Thymus (tissue), 11 donors: ENCODE results near the gene ST3GAL3. TPM values are rescaled to one million over a fixed set of nuclear protein-coding genes. Genes with fewer than 3 reads are reported as not detected.
A peak's percentile ranks its signal among the peaks of the same experiment; 100 is the strongest.
"Not testable (repeated sequence)": the region's sequence is repeated elsewhere in the genome, so short reads cannot be mapped to it uniquely, and the experiment has no call there.

Experiments
- DNase-seq, 9 donors: peaks; one replicate each; pipeline ENCODE4 v3.0.0-alpha.2; 2013; ENCODE audit warnings: low spot score in 9 of 9, low read depth in 6 of 9, missing footprints in 1 of 9
- H3K27ac ChIP-seq, 2 donors: one replicate each; pipeline ENCODE4 v1.5.1; 2013; ENCODE audit warnings: control low read depth in 1 of 2, low read depth in 1 of 2, low read length in 1 of 2, mild to moderate bottlenecking in 1 of 2, moderate library complexity in 1 of 2
- H3K27me3 ChIP-seq, 2 donors: one replicate each; pipeline ENCODE4 v1.5.1; 2013; ENCODE audit warnings: low read length in 1 of 2; ENCODE audit not compliant: control insufficient read depth in 2 of 2, insufficient read depth in 1 of 2
- H3K36me3 ChIP-seq, 2 donors: one replicate each; pipeline ENCODE4 v1.5.1; 2013; ENCODE audit warnings: low read length in 1 of 2, mild to moderate bottlenecking in 1 of 2, moderate library complexity in 1 of 2; ENCODE audit not compliant: control insufficient read depth in 2 of 2, insufficient read depth in 2 of 2
- H3K4me1 ChIP-seq, 2 donors: one replicate each; pipeline ENCODE4 v1.5.1; 2013; ENCODE audit warnings: low read length in 2 of 2; ENCODE audit not compliant: control insufficient read depth in 2 of 2, insufficient read depth in 2 of 2
- H3K4me3 ChIP-seq, 2 donors: one replicate each; pipeline ENCODE4 v1.5.1; 2013; ENCODE audit warnings: low read length in 2 of 2, control low read depth in 1 of 2, mild to moderate bottlenecking in 1 of 2
- H3K9me3 ChIP-seq, 2 donors: one replicate each; pipeline ENCODE4 v1.5.1; 2013; ENCODE audit warnings: low read length in 1 of 2, mild to moderate bottlenecking in 1 of 2; ENCODE audit not compliant: control insufficient read depth in 2 of 2, insufficient read depth in 1 of 2
- WGBS: extraction: QIAGEN DNeasy Blood & Tissue Kit; methylation state at CpG from one replicate; pipeline ENCODE4 v1.1.7; 2013; 5-methylcytosine and 5-hydroxymethylcytosine counted together
- polyA plus RNA-seq: library from polyadenylated mRNA; stranded (reverse); fragments of 200-250 nt; gene quantifications from one replicate; pipeline ENCODE4 v1.2.3, GENCODE V29; 2013
- total RNA-seq: library from RNA; stranded (reverse); fragments of 120-200 nt; gene quantifications from one replicate; pipeline ENCODE4 v1.2.4, GENCODE V29; 2013
- donor health status: healthy.

The ST3GAL3 gene
- total and polyA plus RNA-seq, 2 donors, result 5.4 to 10.1 TPM

DNA sequence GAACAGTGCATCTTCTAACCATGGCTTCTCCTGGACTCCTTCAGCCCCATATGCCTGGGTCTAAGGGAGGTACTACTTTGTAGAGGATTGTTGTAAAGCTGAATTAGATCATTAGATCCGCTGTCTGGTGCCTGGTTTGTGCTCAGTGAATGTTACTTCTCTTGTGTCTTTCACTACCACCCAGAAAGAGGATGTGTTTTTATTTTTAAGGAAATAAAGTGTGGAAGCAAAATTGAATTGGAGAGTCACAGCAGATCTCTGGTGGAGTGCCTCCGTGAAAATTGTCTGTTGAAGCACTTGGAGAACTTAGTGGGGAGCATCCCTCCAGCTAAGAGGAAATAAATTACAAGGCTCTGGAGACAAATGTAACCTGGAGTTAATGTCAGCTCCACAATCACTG, 124.5 kb downstream of the ST3GAL3 start:
- 94% methylated on average over 2 of the region's 2 CpGs for WGBS
- Histone ChIP-seq H3K4me1 (peaks cover 35 to 48% of the 10 kb centered on the region in 2 donors), H3K9me3 (no peaks in the 10 kb centered on the region), H3K4me3 (no peak overlapping the region), H3K27me3 (no peaks in the 10 kb centered on the region), H3K27ac (peak overlapping the region in 1 of 2 donors; percentile 43), H3K36me3 (no peaks in the 10 kb centered on the region)
- peak in 1 of 9 donors; percentile 16 for DNase-seq

GRCh38 chr1:43832255-43832654, 124.9 kb downstream of the ST3GAL3 start:
- DNase-seq, result peak in 4 of 9 donors; percentile 16 to 57 (median 34)
- no peak overlapping the region for H3K4me3 ChIP-seq

GRCh38 chr1:43832998-43833397, 125.7 kb downstream of the ST3GAL3 start:
- WGBS, result 98% methylated on average over 1 of the region's 1 CpG
- Histone ChIP-seq H3K4me3 (no peak overlapping the region), H3K36me3 (no peaks in the 10 kb centered on the region), H3K4me1 (peaks cover 37 to 48% of the 10 kb centered on the region in 2 donors), H3K9me3 (no peaks in the 10 kb centered on the region), H3K27ac (no peak overlapping the region), H3K27me3 (no peaks in the 10 kb centered on the region)
- DNase-seq, result no peak

More at GRCh38 chr1:43832255-43832654, 124.9 kb downstream of the ST3GAL3 start:
- H3K27me3 ChIP-seq, result no peaks in the 10 kb centered on the region
- H3K27ac ChIP-seq, result no peak overlapping the region
- 24% methylated on average over 3 of the region's 3 CpGs for WGBS
- H3K4me1 ChIP-seq, result peaks cover 37 to 48% of the 10 kb centered on the region in 2 donors
- H3K36me3 ChIP-seq, result no peaks in the 10 kb centered on the region
- no peaks in the 10 kb centered on the region for H3K9me3 ChIP-seq

DNA sequence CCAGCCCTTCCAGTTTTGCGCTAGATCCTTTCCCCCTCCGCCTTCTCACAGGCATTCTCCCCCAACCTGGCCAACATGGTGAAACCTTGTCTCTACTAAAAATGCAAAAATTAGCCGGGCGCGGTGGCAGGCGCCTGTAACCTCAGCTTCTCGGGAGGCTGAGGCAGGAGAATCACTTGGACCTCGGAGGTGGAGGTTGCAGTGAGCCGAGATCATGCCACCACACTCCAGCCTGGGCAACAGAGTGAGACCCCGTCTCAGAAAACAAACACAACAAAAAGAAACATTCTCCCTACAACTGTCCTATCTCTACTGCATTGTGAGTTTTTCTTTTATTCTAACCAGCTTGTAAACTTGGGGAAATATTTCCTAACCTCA, 126.6 kb downstream of the ST3GAL3 start:
- not testable (repeated sequence) for H3K27ac ChIP-seq, H3K36me3 ChIP-seq, H3K27me3 ChIP-seq, H3K9me3 ChIP-seq, DNase-seq, H3K4me3 ChIP-seq
- WGBS, result 86% methylated on average over 10 of the region's 10 CpGs
- peaks cover 37 to 48% of the 10 kb centered on the region in 2 donors for H3K4me1 ChIP-seq

- H3K4me3 ChIP-seq, result no peak overlapping the region
- peaks cover 37 to 48% of the 10 kb centered on the region in 2 donors for H3K4me1 ChIP-seq
- H3K36me3 ChIP-seq, result peaks cover 0 to 4% of the 10 kb centered on the region in 2 donors
- H3K27me3 ChIP-seq, result no peaks in the 10 kb centered on the region
- no peaks in the 10 kb centered on the region for H3K9me3 ChIP-seq
- no peak overlapping the region for H3K27ac ChIP-seq
- 53% methylated on average over 14 of the region's 14 CpGs for WGBS
- no peak for DNase-seq
Observed at GRCh38 chr1:43834280-43835081, 127.1 kb downstream of the ST3GAL3 start.

- 87% methylated on average over 11 of the region's 11 CpGs for WGBS
- Histone ChIP-seq H3K4me1 (peaks cover 37 to 48% of the 10 kb centered on the region in 2 donors), H3K27ac (peak overlapping the region in 1 of 2 donors; percentile 68)
Observed at GRCh38 chr1:43835082-43836021, 128.0 kb downstream of the ST3GAL3 start.

DNA sequence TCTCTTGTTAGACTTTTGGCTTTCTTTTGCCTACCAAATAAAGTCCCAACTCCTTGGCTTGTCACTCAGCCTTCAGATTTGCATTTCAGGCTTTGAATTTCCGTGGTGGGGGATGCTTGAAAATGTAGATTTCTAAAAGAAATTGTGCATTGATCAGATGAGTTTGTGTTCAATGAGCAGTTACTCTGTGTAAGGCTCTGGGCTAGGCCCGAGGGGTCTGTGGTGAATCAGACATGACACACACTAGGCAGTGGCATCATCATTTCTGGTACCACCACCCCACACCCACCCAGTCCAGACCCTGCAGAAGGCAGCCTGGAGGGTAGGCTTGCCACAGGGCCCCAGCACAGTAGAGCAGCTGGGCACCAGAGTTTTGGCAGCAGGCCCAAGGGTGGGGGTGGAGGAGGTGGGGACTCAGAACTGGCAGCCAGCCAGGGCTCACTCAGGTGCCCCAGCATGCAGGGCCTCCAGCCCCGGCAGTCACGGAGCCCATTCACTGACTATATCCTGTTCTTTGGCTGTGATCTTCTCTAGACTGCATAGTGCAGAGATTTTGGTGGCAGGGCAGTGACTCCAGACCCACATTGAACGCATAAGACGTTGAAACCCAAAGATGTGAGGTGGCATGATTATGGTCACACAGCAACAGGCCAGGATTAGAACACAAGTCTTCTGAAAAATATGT, 129.1 kb downstream of the ST3GAL3 start:
- WGBS, result 10% methylated on average over 6 of the region's 6 CpGs
- H3K4me1 ChIP-seq, result peaks cover 37 to 48% of the 10 kb centered on the region in 2 donors

More at GRCh38 chr1:43835082-43836021, 128.0 kb downstream of the ST3GAL3 start:
- no peaks in the 10 kb centered on the region for H3K27me3 ChIP-seq
- peaks cover 0 to 8% of the 10 kb centered on the region in 2 donors for H3K36me3 ChIP-seq
- DNase-seq, result no peak
- H3K4me3 ChIP-seq, result no peak overlapping the region
- H3K9me3 ChIP-seq, result no peaks in the 10 kb centered on the region

DNA sequence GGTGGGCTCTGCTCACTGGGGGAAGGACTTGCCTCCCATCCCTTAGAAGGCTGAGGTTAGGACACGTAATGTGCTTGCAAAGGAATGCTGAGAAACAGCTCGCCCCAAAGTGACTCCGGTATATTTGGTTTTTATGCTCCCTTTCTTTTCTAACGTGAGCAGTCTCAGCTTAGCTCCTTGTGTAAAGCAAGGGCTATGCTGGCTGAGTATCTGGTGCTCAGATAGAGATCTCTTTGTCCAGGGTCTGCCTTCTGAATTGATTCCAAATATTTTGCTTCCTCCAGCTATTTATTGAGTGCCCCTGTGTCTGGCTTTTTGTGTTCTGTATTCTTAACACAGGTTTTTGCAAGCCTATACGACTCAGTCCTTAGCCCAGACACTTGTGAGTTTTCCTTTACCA, 131.7 kb downstream of the ST3GAL3 start:
- Histone ChIP-seq H3K27ac (no peak overlapping the region), H3K36me3 (peaks cover 0 to 13% of the 10 kb centered on the region in 2 donors), H3K9me3 (no peaks in the 10 kb centered on the region), H3K4me3 (no peak overlapping the region), H3K27me3 (no peaks in the 10 kb centered on the region), H3K4me1 (peaks cover 23 to 24% of the 10 kb centered on the region in 2 donors)
- WGBS, result 94% methylated on average over 5 of the region's 5 CpGs
- DNase-seq, result no peak

More for the DNA sequence above, 129.1 kb downstream of the ST3GAL3 start:
- H3K9me3 ChIP-seq, result no peaks in the 10 kb centered on the region
- no peak overlapping the region for H3K4me3 ChIP-seq
- peak; percentile 30 to 88 (median 61) for DNase-seq
- peaks cover 0 to 9% of the 10 kb centered on the region in 2 donors for H3K36me3 ChIP-seq
- no peaks in the 10 kb centered on the region for H3K27me3 ChIP-seq
- H3K27ac ChIP-seq, result peak overlapping the region in 1 of 2 donors; percentile 79
